HepG2 (cell line): Measurements from ENCODE around the gene MAPK11. TPM values are rescaled to one million over a fixed set of nuclear protein-coding genes. Genes with fewer than 3 reads are reported as not detected.
A peak's percentile ranks its signal among the peaks of the same experiment; 100 is the strongest.

Experiments
- FOSL2 ChIP-seq: sonication (generic); formaldehyde crosslinking; IDR thresholded peaks from 2 replicates; pipeline ENCODE4 v1.4.0; 2020; ENCODE audit warnings: missing genetic modification reagents
- KLF12 ChIP-seq: sonication (generic); formaldehyde crosslinking; IDR thresholded peaks from 2 replicates; pipeline ENCODE4 v1.4.0; 2020; ENCODE audit warnings: missing genetic modification reagents, borderline replicate concordance
- MXI1 ChIP-seq: IDR thresholded peaks from 3 replicates; pipeline ENCODE4 v1.6.1; 2012; ENCODE audit warnings: low read depth, low read length, inconsistent platforms, borderline replicate concordance
- MYC ChIP-seq: sonication (generic); formaldehyde crosslinking; IDR thresholded peaks from 2 replicates; pipeline ENCODE4 v1.9.0; 2021; ENCODE audit warnings: missing genetic modification reagents, borderline replicate concordance
- NFE2L1 ChIP-seq: sonication (generic); formaldehyde crosslinking; IDR thresholded peaks from 2 replicates; pipeline ENCODE4 v1.4.0; 2020; ENCODE audit warnings: missing genetic modification reagents, mild to moderate bottlenecking, borderline replicate concordance
- PPARG ChIP-seq: conservative IDR thresholded peaks from 2 replicates; pipeline ENCODE4 v1.6.1; 2016; ENCODE audit warnings: missing biosample characterization, missing genetic modification reagents
- PRPF4 ChIP-seq: fragments of 200-400 bp; formaldehyde crosslinking; IDR thresholded peaks from 2 replicates; pipeline ENCODE4 v1.6.1; 2016; ENCODE audit warnings: low read length, low read depth; ENCODE audit not compliant: poor library complexity, severe bottlenecking
- SRSF9 ChIP-seq: fragments of 200-400 bp; formaldehyde crosslinking; IDR thresholded peaks from 2 replicates; pipeline ENCODE4 v1.6.1; 2018; ENCODE audit warnings: borderline replicate concordance, mild to moderate bottlenecking, low read depth, low read length; ENCODE audit not compliant: insufficient read depth, poor library complexity, severe bottlenecking
- TFDP1 ChIP-seq: IDR thresholded peaks from 2 replicates; pipeline ENCODE4 v1.6.1; 2016; ENCODE audit warnings: missing compliant biosample characterization, missing genetic modification reagents, borderline replicate concordance
- TFDP2 ChIP-seq: sonication (generic); formaldehyde crosslinking; IDR thresholded peaks from 2 replicates; pipeline ENCODE4 v1.4.0; 2020; ENCODE audit warnings: missing genetic modification reagents
- ZBTB43 ChIP-seq: sonication (generic); formaldehyde crosslinking; conservative IDR thresholded peaks from 2 replicates; pipeline ENCODE4 v1.4.0; 2020; ENCODE audit warnings: missing genetic modification reagents
- ZBTB46 ChIP-seq: sonication (generic); formaldehyde crosslinking; IDR thresholded peaks from 2 replicates; pipeline ENCODE4 v1.4.0; 2020; ENCODE audit warnings: mild to moderate bottlenecking, missing genetic modification reagents, borderline replicate concordance
- ZNF530 ChIP-seq: sonication (generic); formaldehyde crosslinking; IDR thresholded peaks from 2 replicates; pipeline ENCODE4 v1.5.0; 2020; ENCODE audit warnings: low read depth, mild to moderate bottlenecking, missing genetic modification reagents
- ZNF780A ChIP-seq: sonication (generic); formaldehyde crosslinking; IDR thresholded peaks from 2 replicates; pipeline ENCODE4 v1.8.0; 2022; ENCODE audit warnings: mild to moderate bottlenecking, missing genetic modification reagents, moderate library complexity
- ZSCAN25 ChIP-seq: sonication (generic); formaldehyde crosslinking; IDR thresholded peaks from 2 replicates; pipeline ENCODE4 v1.8.0; 2022; ENCODE audit warnings: mild to moderate bottlenecking, missing genetic modification reagents
- polyA plus RNA-seq, 8 experiments: library from polyadenylated mRNA; depleted of rRNA in 3 of 8; stranded (reverse) in 7 of 8; unstranded in 1 of 8; fragments of >200 nt; fragmentation: Illumina TruSeq in 4 of 8; extraction: Trizol in 4 of 8; gene quantifications; 2 replicates each; pipeline versions ENCODE4 v1.2.1 to v1.2.3, GENCODE V29; 2011 to 2016; ENCODE audit warnings: low read depth in 4 of 8, missing spikeins in 1 of 8, mixed read lengths in 1 of 8; ENCODE audit not compliant: insufficient read depth in 1 of 8
- total RNA-seq, 5 experiments: library from RNA; depleted of rRNA; stranded (reverse); fragments of >200 nt; fragmentation: Illumina TruSeq; extraction: Trizol; gene quantifications; 2 replicates each; pipeline ENCODE4 v1.2.3, GENCODE V29; 2016; ENCODE audit warnings: low read depth in 1 of 5
- TF ChIP-seq, protein P1 (sequence below): sonication (generic); formaldehyde crosslinking; IDR thresholded peaks from 2 replicates; pipeline ENCODE4 v1.8.0; 2022; ENCODE audit warnings: missing genetic modification reagents, low read depth, mild to moderate bottlenecking, borderline replicate concordance
- TF ChIP-seq, protein P2 (sequence below): fragments of 450-650 bp; IDR thresholded peaks from 2 replicates; pipeline ENCODE4 v1.6.1; 2017
- TF ChIP-seq, protein P3 (sequence below): conservative IDR thresholded peaks from 2 replicates; pipeline ENCODE4 v1.6.1; 2018; ENCODE audit warnings: missing genetic modification reagents

MAPK11 gene
- total and polyA plus RNA-seq, 2 of the 13 experiments (the other 11 are each of a cell fraction or from before 2014, with no cell fraction given), result 0.15 to 0.17 TPM

GRCh38 chr22:50306753-50307749 lies 36.9 kb upstream of the MAPK11 start, which contains the start of gene PLXNB2 (continued):
- TF ChIP-seq SRSF9 (no peak), ZNF530 (no peak), PRPF4 (no peak), TFDP1 (CRISPR knock-in tag) (no peak), MYC (CRISPR knock-in tag) (peak; percentile 36; the same call in 1 of the 2 replicates), ZBTB43 (no peak), PPARG (CRISPR knock-in tag) (no peak), MXI1 (peak; percentile 58; the same call in 1 of the 3 replicates), NFE2L1 (no peak), FOSL2 (CRISPR knock-in tag) (no peak), ZNF780A (CRISPR knock-in tag) (0 out of 2 replicates have a peak, but pooled peaks have one; percentile 46), TFDP2 (CRISPR knock-in tag) (0 out of 2 replicates have a peak, but pooled peaks have one; percentile 62), ZSCAN25 (peak; percentile 78), ZBTB46 (CRISPR knock-in tag) (no peak), KLF12 (CRISPR knock-in tag) (no peak)
- TF ChIP-seq, protein P1, sequence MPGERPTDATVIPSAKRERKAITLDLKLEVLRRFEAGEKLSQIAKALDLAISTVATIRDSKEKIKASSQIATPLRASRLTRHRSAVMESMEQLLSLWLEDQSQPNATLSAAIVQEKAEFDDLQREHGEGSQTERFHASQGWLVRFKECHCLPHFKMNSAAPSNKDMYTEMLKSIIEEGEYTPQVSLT (CRISPR knock-in tag), result no peak
- TF ChIP-seq, protein P2, sequence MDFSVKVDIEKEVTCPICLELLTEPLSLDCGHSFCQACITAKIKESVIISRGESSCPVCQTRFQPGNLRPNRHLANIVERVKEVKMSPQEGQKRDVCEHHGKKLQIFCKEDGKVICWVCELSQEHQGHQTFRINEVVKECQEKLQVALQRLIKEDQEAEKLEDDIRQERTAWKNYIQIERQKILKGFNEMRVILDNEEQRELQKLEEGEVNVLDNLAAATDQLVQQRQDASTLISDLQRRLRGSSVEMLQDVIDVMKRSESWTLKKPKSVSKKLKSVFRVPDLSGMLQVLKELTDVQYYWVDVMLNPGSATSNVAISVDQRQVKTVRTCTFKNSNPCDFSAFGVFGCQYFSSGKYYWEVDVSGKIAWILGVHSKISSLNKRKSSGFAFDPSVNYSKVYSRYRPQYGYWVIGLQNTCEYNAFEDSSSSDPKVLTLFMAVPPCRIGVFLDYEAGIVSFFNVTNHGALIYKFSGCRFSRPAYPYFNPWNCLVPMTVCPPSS, result no peak
- TF ChIP-seq, protein P3, sequence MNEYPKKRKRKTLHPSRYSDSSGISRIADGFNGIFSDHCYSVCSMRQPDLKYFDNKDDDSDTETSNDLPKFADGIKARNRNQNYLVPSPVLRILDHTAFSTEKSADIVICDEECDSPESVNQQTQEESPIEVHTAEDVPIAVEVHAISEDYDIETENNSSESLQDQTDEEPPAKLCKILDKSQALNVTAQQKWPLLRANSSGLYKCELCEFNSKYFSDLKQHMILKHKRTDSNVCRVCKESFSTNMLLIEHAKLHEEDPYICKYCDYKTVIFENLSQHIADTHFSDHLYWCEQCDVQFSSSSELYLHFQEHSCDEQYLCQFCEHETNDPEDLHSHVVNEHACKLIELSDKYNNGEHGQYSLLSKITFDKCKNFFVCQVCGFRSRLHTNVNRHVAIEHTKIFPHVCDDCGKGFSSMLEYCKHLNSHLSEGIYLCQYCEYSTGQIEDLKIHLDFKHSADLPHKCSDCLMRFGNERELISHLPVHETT (CRISPR knock-in tag), result 0 out of 2 replicates have a peak, but pooled peaks have one; percentile 3
